Stimulated activated naive CD8-positive, alpha-beta T cell treated with anti-CD3 and anti-CD28 coated beads, Interleukin-15, Interleukin-2, amounts not matched to agents 100 U/mL and 50 U/mL, for 24 hours (primary cell): Measurements from ENCODE around the gene CLIC3.
A peak's percentile ranks its signal among the peaks of the same experiment; 100 is the strongest.
"Not testable (repeated sequence)": the region's sequence is repeated elsewhere in the genome, so short reads cannot be mapped to it uniquely, and the experiment has no call there.

Experiments used
- ATAC-seq: fragments of 150-1000 bp; cut with Tn5 transposase; one replicate; pipeline ENCODE4 v1.10.0; 2021
- DNase-seq: peaks from one replicate; pipeline ENCODE4 v3.0.0; 2021

CLIC3 gene, protein sequence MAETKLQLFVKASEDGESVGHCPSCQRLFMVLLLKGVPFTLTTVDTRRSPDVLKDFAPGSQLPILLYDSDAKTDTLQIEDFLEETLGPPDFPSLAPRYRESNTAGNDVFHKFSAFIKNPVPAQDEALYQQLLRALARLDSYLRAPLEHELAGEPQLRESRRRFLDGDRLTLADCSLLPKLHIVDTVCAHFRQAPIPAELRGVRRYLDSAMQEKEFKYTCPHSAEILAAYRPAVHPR

GRCh38 chr9:136996361-136997292 is at the start of gene CLIC3:
TSS of gene CLIC3 (minus strand) at chr9:136996568. CDS start at chr9:136996543, 25 bp downstream.
- DNase-seq, result peak; percentile 55
- no peak for ATAC-seq

DNA sequence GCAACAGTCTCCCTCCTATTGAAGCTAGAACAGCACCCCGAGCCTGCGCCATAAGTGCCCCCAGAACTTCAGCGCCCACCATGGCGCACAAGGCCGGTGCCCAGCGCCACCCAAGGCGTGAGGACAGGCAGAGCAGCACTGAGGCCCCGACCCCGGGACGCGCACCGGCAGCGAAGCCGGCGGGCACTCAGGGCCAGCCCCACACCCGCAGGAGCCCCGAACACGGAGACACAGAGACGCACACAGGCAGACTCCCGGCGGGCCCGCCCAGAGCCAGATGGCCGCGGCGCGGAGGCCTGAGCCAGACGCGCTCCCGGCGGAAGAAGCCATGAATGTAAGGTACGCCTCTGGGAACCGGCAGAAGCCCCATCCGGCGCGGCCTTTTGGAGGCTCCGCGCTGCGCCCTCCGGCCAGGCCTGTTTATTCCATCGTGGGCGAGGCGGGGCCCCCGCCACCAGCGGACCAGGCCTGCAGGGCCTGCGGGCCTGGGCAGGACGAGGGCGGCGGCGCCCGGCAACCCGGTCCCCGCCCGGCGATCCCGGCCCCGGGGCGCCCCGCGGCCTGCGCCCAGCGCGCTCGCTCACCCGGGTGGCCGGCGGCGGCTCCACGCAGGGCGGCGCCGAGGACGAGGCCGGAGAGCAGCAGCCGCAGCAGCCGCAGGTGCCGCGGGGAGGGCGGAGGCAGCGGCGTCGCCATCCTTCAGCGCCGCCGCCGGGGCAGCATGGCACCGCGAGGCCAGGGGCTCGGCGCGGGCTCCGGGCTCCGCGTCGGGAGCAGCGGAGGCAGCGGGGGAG is 49.1 kb upstream of the CLIC3 start:
- ATAC-seq (no peak), DNase-seq (no peak)

- ATAC-seq (no peak), DNase-seq (no peak)
Observed at GRCh38 chr9:137044502-137045177, 48.3 kb upstream of the CLIC3 start.

- no peak for ATAC-seq
Observed at GRCh38 chr9:137044037-137044436, 47.7 kb upstream of the CLIC3 start.

DNA sequence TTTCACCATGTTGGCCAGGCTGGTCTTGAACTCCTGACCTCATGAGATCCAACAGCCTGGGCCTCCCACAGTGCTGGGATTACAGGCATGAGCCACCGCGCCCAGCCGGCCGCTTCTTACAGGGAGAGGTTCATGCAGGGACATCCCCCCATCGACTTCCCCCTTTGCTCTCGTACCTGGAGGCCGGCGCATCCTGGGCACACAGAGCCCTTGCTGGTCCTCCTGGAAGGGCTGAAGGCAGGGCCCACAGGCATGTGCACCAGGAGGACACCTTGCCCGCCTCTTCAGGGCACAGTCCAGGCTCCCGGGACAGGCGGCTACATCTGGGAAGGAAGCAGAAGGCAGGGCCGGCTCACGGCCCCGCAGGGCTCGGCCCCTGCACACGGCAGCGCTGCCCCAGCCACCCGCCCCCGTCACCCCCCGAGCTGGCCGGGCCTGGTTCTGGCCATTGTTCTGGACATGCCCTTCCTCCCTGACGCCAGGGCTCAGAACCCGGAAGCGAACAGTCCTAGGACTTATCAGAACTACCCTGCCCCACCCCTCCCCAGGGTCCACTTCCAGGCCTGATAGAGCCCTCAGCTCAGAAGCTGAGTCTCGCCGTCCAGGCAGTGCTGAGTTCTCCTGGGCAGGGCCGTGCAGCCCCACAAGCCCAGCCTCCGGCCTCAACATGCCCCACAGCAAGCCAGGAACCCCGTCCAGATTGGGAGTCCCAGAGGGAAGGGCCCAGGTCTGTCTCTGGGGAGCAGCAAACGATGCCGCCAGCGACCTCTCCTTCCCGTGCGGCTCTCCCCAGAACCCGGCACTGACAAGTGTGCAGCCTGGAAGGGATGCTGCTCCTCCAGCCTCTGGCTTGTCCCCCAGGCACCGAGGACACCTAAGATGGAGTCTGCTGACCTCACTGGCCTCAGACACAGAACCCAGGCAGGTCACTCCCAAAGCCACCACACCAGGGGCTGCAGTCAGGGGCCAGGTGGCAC is 46.7 kb upstream of the CLIC3 start:
- DNase-seq (no peak), ATAC-seq (no peak)

More at GRCh38 chr9:137044037-137044436, 47.7 kb upstream of the CLIC3 start:
- DNase-seq, result no peak

- ATAC-seq (no peak), DNase-seq (no peak)
Observed at GRCh38 chr9:137041124-137041523, 44.8 kb upstream of the CLIC3 start.

GRCh38 chr9:137040568-137040967 is 44.2 kb upstream of the CLIC3 start:
- DNase-seq, result no peak
- no peak for ATAC-seq

- no peak for DNase-seq
- no peak for ATAC-seq
Observed at GRCh38 chr9:137039611-137040366, 43.4 kb upstream of the CLIC3 start.

- ATAC-seq (no peak), DNase-seq (no peak)
Observed at GRCh38 chr9:137038916-137039315, 42.5 kb upstream of the CLIC3 start.

GRCh38 chr9:137037483-137037882 is 41.1 kb upstream of the CLIC3 start:
- no peak for ATAC-seq

DNA sequence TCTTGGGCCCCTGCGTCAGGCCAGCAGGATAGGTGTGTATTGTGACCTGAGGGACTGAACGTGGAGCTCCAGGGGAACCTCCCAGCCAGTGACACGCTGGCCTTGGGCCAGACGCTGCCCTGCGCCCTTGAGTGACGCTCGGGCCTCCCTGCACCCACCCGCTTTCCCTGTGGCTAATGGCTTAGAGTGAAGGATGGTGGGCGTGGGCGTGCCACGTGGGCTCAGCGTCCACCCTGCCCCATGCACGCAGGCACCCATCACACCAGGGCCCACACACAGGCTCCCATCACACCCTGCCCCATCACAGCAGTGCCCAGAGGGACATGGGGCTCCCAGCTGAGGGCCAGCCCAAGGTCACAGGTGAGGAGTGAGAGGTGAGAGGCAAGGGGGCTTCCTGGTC is 40.7 kb upstream of the CLIC3 start:
- ATAC-seq, result no peak
- no peak for DNase-seq

More at GRCh38 chr9:137037483-137037882, 41.1 kb upstream of the CLIC3 start:
- no peak for DNase-seq

- DNase-seq, result no peak
- no peak for ATAC-seq
Observed at GRCh38 chr9:137035937-137036336, 39.6 kb upstream of the CLIC3 start.

- no peak for DNase-seq
- ATAC-seq, result no peak
Observed at GRCh38 chr9:137035507-137035834, 39.1 kb upstream of the CLIC3 start.

DNA sequence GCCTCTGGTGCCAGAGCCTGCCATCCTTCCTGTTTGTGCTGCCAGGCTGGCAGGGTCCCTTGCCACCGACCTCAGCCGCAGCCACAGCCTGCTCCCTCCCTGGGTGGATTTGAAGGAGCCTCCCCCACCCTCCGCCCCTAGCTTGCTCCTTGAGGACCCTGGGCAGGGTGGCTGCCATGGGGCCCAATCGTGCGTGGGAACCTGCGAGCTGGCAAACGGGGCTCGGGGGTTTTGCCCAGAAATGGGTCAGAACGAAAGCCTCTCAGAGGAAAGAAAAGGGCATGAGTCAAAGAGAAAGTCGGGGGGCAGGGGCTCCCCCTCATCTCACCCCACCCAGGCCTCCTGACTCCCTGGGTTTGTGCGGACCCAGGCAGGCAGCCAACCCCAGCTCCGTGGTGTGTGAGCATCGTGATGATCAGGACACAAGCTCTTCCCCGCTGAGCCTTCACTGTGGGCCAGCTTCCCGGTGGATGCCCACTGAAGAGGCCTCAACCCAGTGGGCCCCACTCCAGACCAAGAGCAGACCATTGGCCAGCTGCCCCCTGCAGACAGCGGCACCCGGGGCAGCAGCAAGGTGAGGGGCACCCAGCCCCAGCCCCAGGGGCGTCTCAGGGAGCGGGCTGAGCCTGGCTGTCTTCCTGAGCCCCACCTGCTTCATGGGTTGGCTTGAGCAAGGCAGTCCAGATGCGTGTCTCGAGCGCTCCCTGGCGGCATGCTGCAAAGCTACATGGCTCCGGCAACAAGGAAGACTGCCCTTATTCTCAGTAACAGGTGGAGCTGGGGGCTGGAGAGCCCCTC is 38.5 kb upstream of the CLIC3 start:
- ATAC-seq, result peak; percentile 81
- peak; percentile 93 for DNase-seq

GRCh38 chr9:137034039-137034708 is 37.8 kb upstream of the CLIC3 start:
- no peak for DNase-seq

GRCh38 chr9:137033481-137033880 is 37.1 kb upstream of the CLIC3 start:
- ATAC-seq, DNase-seq: not testable (repeated sequence)

More at GRCh38 chr9:137034039-137034708, 37.8 kb upstream of the CLIC3 start:
- no peak for ATAC-seq

GRCh38 chr9:137032858-137033257 is 36.5 kb upstream of the CLIC3 start:
- DNase-seq, result peak; percentile 30
- ATAC-seq, result no peak

- ATAC-seq, result no peak
- DNase-seq, result peak; percentile 35
Observed at GRCh38 chr9:137031904-137032640, 35.7 kb upstream of the CLIC3 start, which contains the start of gene FUT7. TSS of gene FUT7 (minus strand) at chr9:137032088. CDS start at chr9:137031991, 97 bp downstream.
